ENCODE data around the gene DNM1.

DNM1 gene

DNA sequence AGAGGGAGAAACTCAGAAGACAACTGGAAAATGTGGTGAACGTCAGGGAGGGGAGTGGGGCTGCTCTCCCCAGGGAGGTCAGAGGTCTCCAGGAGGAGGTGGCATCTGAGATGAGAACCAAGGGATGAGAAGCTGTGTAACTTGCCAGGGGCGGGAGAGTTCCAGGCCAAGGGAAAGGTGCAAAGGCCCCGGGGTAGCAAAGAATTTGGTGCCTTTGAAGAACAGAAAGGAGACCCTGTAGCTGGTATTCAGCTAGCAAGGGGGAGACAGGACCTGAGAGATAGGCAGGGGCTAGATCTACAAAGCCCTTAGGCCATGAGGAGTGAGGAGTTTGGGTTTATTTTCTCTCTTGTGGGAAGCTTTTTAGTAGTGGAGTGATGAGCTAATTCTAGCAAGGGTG lies 3.3 kb downstream of the DNM1 start:
- no peak for FAIRE-seq

DNA sequence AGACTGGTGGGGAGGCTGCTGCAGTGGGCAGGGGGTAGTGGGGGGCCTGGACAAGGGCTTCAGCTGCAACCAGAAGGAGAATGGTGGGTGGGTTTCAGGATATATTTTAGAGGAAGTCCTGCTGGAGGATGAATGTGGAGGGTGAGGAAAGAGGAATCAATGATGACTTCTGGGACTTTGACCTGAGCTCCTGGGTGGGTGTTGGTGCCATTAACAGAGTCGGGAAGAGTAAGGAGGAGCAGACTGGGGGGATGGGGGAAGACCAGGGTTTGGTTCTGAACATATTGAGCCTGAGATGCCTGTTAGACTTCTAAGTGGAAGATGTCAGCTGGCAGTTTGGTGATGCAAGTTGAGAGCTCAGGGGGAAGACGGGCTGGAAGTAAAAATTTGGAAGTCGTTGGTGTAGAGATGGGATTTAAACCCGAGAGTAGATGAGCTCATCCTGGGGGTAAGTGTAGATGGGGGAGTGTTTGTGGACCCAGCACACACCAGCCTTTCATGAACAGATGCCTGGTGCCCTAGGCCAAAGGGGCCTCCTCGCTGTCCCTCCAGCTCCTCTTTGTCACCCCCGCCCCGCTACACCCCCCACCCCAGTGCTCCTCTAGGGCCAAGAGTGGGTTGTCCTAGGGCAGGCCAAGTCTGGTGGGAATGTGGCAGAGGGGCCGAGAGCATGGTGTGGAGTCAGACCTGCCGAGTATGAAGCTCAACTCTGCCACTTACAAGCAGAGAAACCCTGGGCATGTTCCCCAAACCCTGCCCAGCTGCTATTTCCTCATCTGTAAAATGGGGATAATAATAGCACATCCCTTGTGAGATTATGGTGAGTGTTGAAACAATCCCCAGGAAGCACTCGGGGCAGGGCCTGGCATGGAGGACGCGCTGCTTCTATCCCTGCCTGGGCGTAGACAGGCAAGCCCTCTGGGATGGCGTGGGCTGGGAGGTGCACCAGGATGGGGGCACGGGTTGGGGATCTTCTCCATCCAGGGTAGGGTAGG lies 4.0 kb downstream of the DNM1 start:
- no peak for FAIRE-seq

DNA sequence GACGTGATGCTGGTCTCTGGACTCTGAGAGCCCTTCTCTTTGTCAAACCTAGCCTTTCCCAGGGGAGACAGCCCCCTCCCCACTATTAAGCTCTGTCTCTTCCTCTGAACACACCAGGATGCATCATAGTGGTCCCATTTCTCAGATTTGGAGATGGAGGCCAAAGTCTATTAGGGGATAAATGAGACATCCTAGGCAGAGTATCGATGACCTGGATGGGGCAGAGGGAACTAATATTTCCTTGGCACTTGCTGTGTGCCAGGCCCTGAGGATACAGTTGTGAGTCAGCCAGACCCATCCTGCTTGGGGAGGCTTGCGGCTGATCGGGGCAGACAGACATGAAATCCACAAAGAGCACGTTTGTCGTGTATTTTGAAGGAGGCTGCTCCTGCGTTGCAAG lies 5.2 kb downstream of the DNM1 start:
- no peak for FAIRE-seq

DNA sequence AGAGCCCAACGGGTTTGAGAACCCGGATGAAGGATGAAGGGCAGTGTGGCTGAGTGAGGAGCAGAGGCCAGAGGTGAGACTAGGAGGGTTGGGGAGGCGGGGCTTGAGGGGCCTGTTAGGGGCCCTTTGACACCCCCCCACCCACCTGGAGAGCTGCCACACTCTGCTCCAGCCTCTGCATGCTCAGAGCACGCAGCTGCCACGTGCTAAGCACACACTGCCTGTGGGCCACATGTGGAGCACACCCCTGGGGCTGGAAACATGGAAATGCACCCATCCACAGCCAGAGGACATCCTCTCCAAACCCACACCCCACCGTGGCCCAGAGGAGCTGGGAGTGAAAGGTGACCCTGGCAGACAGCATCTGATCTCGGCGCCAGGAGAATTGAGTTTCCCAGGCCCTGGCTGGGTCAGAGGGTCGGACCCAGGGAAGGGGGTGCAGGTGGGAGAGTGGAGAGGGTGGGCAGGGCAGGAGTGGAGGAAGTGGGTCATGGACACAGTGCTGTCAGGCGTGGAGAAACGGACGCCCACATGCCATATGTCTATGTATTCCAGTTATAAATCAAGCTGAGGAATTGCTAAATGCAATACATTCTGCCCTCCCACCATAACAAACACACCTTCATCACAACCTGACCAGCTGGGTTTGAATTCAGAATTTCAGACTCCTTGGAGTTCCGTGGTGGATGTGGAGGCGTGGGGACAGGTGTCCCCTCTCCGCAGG lies 5.9 kb downstream of the DNM1 start:
- no peak for FAIRE-seq

DNA sequence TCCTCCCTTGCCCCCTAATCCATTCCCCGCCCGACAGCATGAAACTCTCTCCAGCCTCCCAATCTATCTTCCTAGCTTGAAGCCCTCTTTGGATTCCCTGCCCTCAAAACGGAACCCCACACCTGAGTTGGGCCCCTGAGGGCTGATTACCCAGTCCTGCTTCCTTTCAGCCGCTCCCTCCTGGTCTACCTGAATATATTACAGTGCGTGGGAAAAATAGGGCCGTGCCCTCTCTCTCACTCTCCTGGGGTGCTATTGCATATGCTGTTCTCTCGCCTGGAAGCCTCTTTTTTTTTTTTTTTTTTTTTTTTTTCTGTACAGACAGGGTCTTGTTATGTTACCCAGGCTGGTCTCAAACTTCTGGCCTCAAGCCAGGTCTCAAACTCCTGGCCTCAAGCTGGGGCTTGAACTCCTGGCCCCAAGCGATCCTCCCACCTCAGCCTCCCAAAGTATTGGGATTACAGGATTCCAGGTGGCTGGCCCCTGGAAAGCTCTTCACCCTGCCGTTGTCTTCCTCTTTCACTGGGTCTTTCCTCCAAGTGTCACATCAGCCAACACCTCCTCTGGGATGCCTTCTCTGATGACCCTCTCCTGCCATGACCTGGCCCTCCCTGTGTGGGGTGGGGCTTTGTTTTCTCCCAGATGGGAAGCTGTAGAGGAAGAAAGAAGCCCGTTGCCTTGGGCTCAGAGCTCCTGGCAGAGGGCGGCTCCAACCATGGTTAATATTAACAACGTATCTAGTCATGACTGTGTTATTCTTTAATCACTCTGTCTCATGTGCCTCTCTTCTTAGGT lies 8.2 kb downstream of the DNM1 start:
- FAIRE-seq, result no peak

DNA sequence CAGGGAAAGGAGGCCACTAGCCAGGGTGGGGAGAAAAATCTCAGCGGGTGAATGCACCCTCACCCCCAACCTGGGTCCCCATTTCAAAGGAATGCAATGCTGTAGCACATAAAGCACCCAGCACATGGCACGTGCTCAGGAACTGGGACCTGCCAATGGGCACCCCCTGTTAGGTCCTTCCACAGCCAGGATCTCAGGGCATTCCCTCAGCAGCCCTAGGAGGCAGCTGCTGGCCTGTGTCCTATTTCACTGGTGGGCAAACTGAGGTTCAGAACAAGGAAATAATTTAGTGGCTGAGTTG lies 8.8 kb downstream of the DNM1 start:
- no peak for FAIRE-seq

DNA sequence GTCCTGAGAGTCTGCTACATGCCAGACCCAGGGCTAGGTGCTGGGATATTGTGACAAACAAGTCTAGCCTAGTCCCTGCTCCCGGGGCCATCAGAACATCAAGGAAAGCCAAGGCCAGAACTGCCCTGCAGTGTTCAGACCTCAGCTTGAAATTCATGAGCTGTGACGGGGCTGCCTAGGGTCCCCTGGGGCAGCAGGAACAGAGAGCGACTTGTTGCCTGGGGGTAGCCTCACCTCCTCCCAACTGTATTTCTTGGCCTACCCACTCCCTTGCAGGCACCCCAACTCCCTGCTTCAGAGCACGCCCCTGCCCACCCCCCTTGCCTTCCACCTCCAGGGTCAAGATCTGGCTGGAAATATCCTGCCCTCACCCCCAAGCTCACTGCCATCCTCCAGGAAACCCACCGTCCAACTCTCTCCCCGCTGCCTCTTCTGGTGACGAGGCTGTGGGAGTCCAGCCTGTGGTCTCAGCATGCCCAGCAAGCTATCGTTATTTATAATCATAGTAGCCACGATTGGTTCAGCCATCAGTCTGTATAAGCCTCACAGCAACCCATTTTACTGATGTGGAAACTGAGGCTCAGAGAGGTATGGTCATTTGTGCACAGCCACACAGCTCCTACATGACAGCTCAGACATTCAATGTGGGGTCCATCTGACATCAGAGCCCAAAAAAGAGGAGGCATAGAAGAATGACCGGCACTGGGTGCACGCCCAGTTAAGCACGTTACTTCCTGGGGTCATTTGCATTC lies 10.7 kb downstream of the DNM1 start:
- no peak for FAIRE-seq

DNA sequence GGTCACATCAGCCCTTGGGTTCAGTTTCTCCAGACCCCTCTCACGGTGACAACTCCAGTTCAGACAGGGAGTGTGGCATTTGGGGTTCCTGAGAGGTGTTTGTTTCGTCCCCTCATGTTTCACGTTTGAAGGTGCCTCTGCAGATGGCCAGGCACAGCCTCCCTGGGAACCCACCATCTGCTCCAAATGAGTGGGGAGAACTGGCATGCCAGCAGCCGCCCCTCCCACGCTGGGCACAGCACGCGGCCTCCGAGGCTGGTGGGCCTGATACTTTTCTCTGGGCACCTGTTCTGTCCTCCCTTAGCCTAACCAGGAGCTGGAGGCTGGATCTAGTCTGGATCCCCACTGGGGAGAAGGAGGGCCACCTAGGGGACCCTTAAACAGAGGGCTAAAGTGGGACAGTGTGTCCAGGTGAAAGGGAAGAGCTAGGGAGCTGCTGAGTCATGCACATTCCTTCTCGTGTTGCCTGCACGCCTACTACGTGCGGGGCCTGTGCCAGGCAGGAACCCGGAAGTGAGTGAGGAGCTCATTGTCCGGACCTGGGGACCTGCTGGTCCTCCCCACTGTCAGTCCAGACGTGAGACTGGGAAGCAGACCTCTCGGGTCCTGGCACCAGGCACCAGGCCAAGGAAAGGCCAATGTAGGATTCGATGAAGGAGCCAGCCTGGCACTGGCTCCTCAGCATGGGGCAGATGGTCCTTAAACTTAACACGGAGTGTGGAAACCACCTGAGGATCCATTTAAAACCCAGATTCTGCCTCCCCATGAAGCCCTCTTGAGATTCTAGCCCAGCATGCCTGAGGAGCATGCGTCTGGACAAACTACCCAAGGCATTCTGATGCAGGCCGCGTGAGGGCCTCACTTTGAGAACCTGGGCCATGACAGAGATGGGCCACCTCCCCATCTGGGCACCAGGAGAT lies 11.7 kb downstream of the DNM1 start:
- FAIRE-seq, result no peak

DNA sequence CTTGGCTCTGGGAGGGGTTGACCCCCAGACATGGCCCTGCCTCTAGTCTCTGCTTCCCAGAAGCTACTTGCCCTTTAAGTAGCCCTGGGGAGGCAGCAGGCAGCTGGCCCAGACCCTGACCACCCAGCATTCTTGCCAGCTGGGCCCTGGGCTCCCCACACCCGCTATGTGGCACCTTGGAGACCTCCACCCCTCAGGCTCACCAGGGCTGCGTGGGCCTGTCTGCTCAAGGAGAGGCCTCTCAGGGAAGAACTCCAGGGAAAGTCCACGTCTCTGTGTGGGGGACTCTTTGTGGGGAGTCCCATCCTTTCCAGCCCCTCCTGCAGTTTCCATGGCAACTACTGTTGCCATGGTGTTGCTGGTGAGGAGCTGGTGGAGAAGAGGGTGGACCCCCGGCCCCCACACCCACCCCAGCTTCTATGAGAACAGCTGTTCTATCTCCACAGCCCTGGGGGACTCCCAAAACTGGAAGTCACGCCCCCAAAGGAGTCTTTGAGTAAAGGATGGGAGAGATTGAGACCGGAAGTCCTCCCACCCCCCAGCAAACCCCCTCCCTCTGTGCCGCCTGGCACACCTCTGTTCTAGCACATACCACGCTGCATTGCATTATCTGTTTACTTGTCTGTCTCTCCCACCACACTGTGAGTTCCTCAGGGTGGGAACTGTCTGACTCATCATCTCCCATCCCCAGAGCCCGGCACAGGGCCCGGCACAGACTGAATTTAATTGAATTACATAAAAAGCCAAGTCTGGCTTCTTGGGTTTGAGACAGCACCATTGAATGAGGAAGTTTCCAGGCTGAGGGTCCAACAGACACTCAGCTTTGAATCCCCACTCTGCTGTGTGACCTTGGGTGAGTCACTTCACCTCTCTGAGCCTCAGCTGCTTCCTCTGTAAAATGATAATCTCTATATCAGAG lies 12.6 kb downstream of the DNM1 start:
- FAIRE-seq, result no peak

DNA sequence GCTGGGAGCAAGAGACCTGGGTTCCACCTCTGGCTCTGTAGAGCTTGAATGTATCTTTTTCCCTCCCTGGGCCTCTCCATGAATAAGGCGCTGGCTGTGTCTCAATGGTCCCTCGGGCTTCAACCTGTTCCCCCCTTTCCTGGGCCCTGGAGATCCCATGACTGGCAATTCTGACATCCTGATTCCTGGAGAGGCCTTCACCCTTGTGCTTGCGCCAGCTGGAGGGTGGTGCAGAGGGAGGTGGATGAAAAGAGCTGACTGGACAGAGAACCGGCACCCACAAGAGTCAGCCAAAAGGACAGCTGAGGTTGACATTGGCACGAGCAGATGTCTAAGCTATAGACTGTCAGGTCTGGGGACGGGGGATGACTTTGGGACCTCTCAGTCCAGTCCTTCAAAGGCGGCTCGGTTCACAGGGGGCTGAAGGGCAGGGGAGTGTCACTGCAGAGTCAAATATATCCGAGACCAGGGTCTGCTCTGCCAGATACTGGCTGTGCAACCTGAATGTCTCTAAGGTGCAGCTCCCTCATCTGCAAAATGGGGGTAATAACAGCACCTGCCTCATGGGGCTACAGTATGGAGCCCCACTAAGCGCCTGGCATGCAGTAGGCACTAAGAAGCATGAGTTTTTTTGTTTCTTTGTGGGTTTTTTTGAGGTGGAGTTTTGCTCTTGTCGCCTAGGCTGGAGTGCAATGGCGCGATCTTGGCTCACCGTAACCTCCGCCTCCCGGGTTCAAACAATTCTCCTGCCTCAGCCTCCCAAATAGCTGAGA lies 13.8 kb downstream of the DNM1 start:
- FAIRE-seq, result no peak

DNA sequence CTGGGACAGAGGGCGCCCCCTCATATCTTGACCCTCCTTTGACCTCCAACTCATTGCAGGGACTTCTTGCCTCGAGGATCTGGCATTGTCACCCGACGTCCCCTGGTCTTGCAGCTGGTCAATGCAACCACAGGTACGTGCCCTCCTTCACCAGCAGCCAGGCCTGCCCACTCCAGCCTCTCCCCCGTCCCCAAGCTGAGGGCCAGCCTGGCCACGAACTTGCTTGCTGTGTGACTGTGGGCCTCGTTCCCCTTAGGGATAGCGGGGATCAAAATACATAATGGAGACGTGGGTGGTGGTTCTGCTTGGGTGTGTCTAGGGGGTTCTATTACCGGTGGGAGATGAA lies 15.0 kb downstream of the DNM1 start:
- FAIRE-seq, result no peak

DNA sequence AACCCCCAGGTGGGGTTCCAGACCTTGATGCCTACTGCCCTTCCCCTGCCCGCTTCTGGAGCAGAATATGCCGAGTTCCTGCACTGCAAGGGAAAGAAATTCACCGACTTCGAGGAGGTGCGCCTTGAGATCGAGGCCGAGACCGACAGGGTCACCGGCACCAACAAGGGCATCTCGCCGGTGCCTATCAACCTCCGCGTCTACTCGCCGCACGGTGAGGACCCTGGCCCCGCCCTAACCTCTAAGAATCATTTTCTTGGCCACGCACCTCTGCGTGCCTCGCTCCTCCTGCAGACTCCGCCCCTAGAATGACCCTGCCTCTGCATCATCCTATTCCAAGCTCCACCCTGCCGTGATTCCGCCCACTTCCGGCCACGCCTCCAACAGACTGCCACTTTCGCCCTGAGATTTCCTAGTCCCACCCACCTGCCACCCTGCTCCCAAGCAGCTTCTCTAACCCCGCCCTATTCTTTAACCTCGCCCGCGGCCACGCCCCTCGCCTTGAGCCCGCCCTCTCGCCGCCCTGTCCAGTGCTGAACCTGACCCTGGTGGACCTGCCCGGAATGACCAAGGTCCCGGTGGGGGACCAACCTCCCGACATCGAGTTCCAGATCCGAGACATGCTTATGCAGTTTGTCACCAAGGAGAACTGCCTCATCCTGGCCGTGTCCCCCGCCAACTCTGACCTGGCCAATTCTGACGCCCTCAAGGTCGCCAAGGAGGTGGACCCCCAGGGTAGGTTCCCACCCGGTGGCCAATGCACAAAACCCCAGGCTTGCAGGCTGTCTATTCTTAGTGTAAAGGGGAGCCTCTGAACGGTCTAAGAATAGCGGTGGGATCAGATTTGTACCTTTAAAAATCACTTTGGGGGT lies 15.6 kb downstream of the DNM1 start:
- no peak for FAIRE-seq

DNA sequence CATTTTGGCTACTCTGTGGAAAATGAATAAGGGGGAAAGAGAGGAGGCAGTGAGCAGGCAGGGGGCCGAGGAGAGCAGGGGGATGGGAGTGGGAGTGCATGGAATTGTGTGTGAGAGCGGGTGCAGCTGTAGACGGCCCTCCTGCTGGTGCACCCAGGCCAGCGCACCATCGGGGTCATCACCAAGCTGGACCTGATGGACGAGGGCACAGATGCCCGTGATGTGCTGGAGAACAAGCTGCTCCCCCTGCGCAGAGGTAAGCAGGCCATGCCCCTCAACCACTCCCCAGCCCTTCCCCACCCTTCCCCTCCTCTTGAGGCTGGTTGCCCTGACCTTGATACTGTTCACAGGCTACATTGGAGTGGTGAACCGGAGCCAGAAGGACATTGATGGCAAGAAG lies 16.7 kb downstream of the DNM1 start:
- FAIRE-seq, result no peak

DNA sequence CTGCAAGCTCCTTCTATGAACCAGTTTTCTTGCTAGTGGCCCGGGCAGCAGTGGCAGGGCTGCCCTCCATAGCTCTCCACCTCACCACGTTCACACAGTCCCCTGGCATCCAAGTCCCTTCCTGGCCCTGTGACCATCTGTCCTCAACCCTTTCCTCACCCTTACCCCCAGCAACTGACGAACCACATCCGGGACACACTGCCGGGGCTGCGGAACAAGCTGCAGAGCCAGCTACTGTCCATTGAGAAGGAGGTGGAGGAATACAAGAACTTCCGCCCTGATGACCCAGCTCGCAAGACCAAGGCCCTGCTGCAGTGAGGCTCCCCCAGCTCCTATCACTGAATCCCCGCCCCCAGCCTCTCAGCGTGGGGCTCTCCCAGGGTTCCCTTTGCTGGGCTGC lies 18.8 kb downstream of the DNM1 start:
- FAIRE-seq, result no peak

DNA sequence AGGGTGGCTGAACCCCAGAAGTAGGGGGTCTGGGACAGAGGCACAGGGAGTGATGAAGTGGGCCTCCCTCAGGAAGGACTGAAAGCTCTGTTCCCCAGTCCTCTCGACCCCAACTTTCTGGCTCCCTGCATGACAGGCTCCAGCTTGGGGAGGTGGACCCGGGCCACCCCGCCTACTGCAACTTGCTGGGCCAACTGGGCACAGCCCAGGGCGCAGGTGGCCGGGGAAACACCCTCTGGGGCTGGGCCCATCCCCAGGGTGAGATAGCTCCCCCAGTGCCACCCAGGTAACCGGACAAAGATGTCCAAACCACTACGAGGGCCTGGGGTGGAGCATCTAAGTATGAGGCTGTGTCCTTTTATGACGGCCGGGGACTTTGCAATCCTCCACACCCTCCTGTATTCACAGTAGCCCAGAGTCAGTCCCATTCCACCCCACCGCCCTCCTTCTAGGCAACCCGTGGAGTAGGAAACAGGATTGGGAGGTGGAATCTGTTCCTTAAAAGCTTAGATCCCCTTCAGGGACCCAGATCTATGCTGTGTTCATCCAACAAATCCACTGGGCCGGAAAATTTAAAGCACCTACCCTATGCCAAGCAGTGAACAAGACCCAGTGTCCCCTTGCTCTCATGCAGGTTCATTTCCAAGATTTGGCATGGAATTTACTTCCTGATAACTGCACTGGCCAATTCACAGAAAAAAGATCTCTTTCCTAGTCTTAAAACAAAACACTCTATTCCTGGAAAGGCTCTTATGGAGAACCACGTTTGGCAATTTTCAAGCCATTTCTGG lies 19.9 kb downstream of the DNM1 start:
- FAIRE-seq, result no peak

DNA sequence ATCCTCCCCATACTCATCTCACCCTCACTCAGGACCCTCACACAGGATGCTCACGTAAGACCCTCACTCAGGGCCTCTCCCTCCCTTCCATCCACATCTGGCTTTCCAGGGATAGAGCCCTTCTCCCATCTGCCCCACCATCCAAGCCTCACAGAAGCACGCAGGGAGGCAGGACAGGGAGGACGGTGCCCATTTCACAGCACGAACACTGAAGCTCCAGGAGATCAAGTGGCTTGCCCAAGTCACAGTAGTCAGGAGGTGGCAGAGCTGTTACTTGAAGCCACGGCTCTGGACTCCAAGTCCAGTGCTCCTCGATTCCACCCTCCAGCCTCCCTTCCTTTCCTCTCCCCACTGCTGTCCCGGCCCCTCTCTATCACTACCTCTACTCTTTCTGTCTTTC lies 21.7 kb downstream of the DNM1 start:
- no peak for FAIRE-seq

DNA sequence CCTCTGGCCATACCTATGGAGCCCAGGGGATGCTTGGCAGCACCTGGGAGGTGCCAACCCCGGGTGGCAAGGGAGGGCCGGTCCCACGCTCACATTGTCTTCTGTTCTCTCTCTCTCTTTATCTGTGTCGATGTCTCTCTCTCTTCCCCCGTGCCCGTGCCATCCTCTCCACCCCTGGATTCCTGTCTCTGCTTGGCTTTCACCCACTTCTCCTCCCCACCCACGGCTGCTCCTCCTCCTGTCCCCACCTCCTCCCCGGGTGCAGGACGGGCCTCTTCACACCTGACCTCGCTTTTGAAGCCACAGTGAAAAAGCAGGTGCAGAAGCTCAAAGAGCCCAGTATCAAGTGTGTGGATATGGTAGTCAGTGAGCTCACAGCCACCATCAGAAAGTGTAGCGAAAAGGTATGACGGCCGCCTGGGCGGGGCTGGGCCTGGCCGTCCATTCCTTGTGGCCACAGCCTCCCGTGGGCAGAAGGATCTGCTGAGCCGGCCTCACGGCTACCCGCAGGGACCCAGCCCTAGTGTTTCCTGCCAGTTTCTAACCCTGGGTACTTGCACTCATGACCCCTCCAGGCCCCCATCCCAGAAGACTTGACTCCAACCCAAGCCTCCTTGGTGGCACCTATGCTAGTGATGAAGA lies 22.7 kb downstream of the DNM1 start:
- FAIRE-seq, result no peak
